NT2/D1 (cell line): ENCODE results near the gene WDR81.

Experiments used
- SUZ12 ChIP-seq: IDR thresholded peaks from 2 replicates; pipeline ENCODE4 v1.6.1; 2011; ENCODE audit not compliant: insufficient read length, insufficient read depth; ENCODE audit errors: extremely low read depth
- YY1 ChIP-seq: IDR thresholded peaks from 2 replicates; pipeline ENCODE4 v1.6.1; 2011; ENCODE audit not compliant: insufficient read length, insufficient read depth
- ZNF274 ChIP-seq: IDR thresholded peaks from 2 replicates; pipeline ENCODE4 v1.6.1; 2011; ENCODE audit warnings: mild to moderate bottlenecking, low read depth, low read length

- TF ChIP-seq ZNF274 (no peak), YY1 (no peak), SUZ12 (no peak)
Observed at GRCh38 chr17:1683459-1683858, 41.0 kb upstream of the WDR81 start.
